B cell (primary cell): ENCODE results near the gene OR10H1.

ENCODE experiments used
- CTCF ChIP-seq: fragments of 200-600 bp; IDR thresholded peaks from one replicate; pipeline ENCODE4 v1.8.0; 2022; ENCODE audit warnings: antibody characterized with exemption, mild to moderate bottlenecking
- EZH2 ChIP-seq: IDR thresholded peaks from 2 replicates; pipeline ENCODE4 v1.6.1; 2012; ENCODE audit warnings: borderline replicate concordance, low read depth, mild to moderate bottlenecking, moderate library complexity, low read length; ENCODE audit not compliant: insufficient read depth, poor library complexity, severe bottlenecking

DNA sequence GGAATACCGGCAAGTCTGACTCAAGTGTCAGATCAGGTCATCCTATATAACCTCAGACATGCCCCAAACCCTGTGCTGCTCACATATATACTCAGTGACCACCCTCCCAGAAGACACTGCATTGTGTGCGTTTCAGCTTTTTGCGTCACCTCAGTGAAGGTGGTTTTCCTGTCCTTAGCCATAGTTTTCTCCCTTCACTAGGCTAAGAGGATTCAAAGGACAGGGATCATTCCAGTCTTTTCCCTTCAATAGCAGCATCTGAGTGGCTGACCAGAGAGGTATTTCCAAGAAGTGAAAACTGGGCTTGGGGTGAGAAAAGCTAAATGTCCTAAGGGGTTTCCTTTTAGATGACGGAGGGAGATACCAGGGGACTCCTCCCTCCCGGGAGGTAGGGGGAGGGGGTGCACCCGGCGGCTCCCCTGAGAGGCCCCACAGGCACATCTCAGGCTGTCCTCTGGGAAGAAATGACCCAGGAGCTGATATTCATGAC, 12.7 kb upstream of the OR10H1 start:
- TF ChIP-seq CTCF (no peak), EZH2 (no peak)
